ENCODE results near the gene LIN7C. TPM values are rescaled to one million over a fixed set of nuclear protein-coding genes. Genes with fewer than 3 reads are reported as not detected.
A peak's percentile ranks its signal among the peaks of the same experiment; 100 is the strongest.

LIN7C gene
- total RNA-seq, 1 donor from 2014 or later: 26.8 TPM

DNA sequence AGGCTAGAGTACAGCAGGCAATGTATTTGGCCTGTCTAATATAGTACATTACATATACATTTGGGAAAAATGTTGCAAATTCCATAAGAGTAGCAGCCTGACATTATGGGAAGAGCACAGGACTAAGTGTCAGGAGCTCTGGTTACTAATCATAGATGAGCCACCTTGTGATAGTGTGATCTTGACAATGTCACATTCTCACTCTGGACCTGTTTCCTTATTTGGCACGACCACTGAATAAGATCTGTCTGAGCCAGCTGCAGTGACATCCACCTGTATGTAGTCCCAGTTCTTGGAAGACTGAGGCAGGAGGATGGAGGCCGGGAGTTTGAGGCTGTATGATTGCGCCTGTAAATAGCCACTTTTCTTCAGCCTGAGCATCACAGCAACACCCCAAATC, 5.7 kb upstream of the LIN7C start:
- DNase-seq (ENCODE audit: low spot score): no peak

GRCh38 chr11:27509908-27510307, 3.3 kb upstream of the LIN7C start:
- DNase-seq (ENCODE audit: low spot score): no peak

DNA sequence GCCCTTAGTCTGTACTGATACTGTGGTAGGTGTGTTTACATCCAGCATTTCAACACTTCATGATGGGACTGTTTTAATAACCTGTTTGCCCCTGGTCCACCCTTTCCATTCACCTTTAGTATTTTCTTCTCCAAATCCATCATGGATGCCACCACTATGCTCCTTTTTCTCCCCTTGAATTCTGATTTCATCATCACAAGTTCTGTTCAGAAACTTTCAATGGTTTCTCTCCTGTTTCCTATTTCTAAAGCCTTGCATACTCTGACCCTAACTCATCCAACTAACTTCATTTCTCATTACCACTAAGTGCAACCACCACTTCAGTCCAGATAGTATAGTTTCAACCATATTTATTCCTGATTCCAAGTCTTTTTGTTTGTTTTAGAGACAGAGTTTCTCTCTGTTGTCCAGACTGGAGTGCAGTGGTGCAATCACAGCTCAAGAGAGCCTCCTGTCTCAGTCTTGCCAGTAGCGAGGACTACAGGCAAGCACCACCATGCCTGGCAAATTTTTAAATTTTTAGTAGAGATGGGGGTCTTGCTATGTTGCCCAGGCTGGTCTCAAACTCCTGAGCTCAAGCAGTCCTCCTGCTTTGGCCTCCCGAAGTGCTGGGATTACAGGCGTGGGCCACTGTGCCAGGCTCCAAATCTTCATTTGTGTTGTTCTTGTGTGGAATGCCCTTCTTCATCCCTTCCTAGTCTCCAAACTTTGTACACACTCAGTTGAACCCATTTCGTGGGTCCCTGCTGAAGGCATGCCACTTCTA, 1.2 kb upstream of the LIN7C start:
- DNase-seq (ENCODE audit: low spot score): no peak

DNA sequence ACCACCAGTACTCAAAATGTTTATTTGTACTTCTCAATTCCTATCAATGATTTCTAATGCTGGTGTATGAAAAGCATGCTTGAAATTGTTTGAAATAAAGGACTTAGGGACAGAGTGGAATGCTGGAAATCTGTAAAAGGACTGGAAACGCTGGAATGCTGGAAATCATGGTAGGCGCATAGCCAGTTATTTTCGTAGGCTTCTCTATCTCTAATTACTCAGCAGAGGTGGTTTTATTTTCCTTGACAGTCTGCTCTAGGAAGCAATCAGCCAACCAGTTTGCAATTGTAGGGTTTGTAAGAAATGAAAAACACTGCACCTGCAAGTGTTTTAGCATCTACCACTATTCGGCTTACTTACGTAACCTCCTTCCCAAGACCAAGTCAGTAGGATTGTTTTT, 788 bp downstream of the LIN7C start:
- no peak for DNase-seq (ENCODE audit: low spot score)

- no peak for DNase-seq (ENCODE audit: low spot score)
Measured at GRCh38 chr11:27504205-27504604, 2.4 kb downstream of the LIN7C start.

DNA sequence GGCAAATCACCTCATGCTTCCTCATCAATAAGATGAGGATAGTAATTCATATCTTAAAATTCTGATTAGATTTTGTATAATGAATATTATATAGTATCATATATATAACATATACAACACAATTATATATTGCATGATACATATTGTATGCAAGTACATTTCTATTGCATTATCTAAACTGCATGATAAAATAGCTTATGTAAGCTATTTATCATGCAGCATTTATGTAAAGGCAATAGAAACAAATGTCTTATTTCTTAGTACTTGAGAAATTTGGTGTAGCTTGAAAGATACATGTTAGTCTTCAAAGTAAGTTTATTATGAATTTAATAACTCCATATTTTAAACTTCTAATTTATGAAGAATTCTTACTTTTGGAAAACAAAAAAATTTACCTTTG, 5.5 kb downstream of the LIN7C start:
- no peak for DNase-seq (ENCODE audit: low spot score)

- DNase-seq (ENCODE audit: low spot score): no peak
Measured at GRCh38 chr11:27497911-27498310, 8.7 kb downstream of the LIN7C start.

DNA sequence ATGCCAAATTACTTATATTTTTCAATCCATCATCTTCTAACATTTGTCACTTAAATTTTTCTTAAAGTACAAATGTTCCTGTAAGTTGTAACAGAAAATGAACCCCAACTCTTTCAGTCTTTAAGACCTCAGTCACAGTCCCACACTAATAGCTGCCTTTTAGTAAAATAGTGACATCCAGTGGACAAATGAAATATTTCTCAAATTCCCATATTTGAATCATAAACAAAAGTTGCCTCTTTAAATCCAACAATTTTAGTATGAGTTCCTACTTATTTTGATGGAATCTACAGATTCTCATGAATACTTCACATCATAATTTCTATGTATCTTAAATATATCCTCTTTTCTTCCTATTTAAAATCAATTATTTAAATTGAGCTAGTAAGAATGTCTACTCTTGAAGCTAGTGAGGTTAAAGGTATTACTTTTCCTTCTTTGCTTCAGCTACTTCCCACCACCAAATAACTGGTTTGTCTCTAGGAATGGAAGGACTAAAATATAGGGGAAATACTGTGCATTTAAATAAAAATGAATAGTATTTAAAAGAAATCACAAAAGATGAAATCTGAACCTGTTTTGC, 9.2 kb downstream of the LIN7C start:
- DNase-seq (ENCODE audit: low spot score): no peak

- DNase-seq (ENCODE audit: low spot score): no peak
Measured at GRCh38 chr11:27496461-27496860, 10.1 kb downstream of the LIN7C start.

DNA sequence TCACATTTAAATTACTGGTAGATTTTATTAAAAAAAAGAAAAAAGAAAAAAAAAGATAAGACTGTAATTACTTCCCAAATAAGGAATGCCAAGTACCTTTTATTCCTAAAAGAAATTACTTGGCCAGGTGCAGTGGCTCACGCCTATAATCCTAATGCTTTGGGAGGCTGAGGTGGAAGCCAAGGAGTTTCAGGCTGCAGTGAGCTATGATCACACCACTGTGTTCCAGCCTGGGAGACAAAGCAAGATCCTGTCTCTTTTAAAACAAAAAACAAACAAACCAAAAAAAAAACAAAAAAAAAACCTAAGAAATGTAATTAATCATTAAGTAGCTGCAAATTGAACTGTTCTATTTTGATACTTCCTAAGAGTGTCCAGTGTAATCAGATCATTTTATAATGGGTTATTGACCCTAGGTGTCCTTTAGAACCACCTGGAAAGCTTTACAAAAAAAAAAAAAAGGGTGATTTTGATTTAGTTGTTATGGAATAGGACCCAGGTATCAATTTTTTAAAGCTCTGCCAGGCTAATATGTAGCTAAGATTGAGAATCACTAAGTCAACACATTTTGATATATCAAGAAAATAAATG, 10.8 kb downstream of the LIN7C start:
- DNase-seq (ENCODE audit: low spot score): no peak

DNA sequence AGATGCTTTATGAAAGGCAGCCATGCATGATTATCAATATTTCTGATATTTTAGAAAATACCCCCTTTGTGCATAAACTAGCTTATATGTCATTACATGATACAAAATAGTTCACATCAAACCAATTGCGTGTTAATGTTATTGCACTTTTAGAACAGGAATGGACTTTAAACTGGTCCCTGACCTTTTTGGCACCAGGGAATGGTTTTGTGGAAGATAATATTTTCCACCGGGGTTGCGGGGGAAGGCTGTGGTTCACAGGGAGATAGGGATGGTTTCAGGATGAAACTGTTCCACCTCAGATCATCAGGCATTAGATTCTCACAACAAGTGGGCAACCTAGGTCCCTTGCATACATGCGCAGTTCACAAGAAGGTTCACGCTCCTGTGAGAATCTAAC, 17.5 kb downstream of the LIN7C start:
- no peak for DNase-seq (ENCODE audit: low spot score)

GRCh38 chr11:27487706-27488105, 18.9 kb downstream of the LIN7C start:
- no peak for DNase-seq (ENCODE audit: low spot score)

GRCh38 chr11:27485930-27486773, 20.4 kb downstream of the LIN7C start:
- DNase-seq (ENCODE audit: low spot score): no peak

- DNase-seq (ENCODE audit: low spot score): no peak
Measured at GRCh38 chr11:27482793-27483192, 23.8 kb downstream of the LIN7C start.

- no peak for DNase-seq (ENCODE audit: low spot score)
Measured at GRCh38 chr11:27481992-27482391, 24.6 kb downstream of the LIN7C start.

GRCh38 chr11:27477831-27478230, 28.7 kb downstream of the LIN7C start:
- no peak for DNase-seq (ENCODE audit: low spot score)

DNA sequence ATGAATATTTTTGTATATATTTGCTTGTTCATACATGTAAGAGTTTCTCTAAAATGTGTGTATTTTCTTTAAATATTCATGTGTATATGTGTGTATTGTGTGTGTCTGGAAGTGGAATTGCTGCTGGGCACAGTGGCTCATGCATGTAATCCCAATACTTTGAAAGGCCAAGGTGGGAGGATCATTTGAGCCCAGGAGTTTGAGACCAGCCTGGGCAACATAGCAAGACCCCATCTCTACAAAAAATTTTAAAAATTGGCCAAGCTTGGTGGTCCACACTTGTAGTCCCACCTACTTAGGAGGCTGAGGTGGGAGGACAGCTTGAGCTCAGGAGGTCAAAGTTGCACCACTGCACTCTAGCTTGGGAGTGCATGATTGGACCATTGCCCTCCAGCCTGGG, 29.3 kb downstream of the LIN7C start:
- no peak for DNase-seq (ENCODE audit: low spot score)

DNA sequence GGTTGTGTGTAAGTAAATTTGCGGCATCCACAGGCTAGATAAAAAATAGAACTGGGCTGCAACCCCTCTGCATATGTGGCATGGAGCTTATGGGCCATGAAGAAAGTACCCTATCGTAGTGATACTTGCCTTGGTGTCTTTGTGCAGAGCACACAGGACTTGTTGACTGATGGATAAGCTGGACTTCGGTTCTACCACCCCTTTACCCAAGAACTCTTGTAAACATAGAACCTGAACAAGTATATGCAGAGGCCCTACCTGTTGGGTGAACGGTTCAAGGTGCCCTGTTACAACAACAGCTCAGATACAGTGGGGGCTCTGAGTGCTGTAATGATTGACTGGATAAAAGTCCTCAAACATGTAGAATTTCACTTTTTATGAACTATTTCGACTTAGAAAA, 30.9 kb downstream of the LIN7C start:
- DNase-seq (ENCODE audit: low spot score): no peak

- no peak for DNase-seq (ENCODE audit: low spot score)
Measured at GRCh38 chr11:27473017-27473406, 33.6 kb downstream of the LIN7C start.

GRCh38 chr11:27472398-27473016, 34.1 kb downstream of the LIN7C start, which contains the start of gene LGR4:
TSS of gene LGR4 (minus strand) at chr11:27472790. CDS start at chr11:27472302, 488 bp downstream.
- DNase-seq (ENCODE audit: low spot score): peak; percentile 95
